Measurements from ENCODE around the gene ACAD11.
"Not testable (repeated sequence)": the region's sequence is repeated elsewhere in the genome, so short reads cannot be mapped to it uniquely, and the experiment has no call there.

Gene ACAD11

GRCh38 chr3:132660052-132660810 lies 622 bp upstream of the ACAD11 start, which contains the start of gene UBA5:
Gene UBA5, plus strand, starts transcription at chr3:132660329. Its CDS starts 209 bp downstream, at chr3:132660538.
- Mint-ChIP-seq H3K4me1 (peaks cover 28% of the 10 kb centered on the region), H3K27ac (peak within 1 kb of the TSS; percentile 95), H3K9me3 (no peaks in the 10 kb centered on the region), H3K27me3 (no peaks in the 10 kb centered on the region), H3K4me3 (peak within 1 kb of the TSS; percentile 97), H3K36me3 (peaks cover 2% of the 10 kb centered on the region)
- DNase-seq (ENCODE audit: low spot score in 2 of 2) (peak; percentile 46 to 67), ATAC-seq (ENCODE audit: low read depth) (peak; percentile 76)

DNA sequence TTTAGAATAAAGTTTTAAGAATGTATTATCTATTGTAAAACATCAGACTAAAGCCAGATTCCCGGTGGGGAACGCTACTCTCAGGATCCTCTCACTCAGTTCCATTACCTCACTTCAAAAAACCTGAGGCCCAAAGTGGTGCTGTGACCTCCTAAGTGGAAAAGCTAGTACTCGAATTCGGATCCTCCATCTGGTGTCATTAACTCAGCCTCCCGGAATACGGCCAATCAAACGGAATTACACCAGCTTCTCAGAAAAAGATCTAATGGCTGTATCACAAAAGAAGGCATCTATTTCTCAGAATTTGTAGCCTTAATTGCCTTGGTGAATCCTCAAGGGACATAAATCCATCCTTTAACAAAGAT lies 627 bp downstream of the ACAD11 start:
- DNase-seq (ENCODE audit: low spot score in 2 of 2) (no peak), ATAC-seq (ENCODE audit: low read depth) (no peak)
- H3K9me3 Mint-ChIP-seq = no peaks in the 10 kb centered on the region
- no peaks in the 10 kb centered on the region for H3K27me3 Mint-ChIP-seq
- H3K27ac Mint-ChIP-seq = peak overlapping the region; percentile 95
- peaks cover 2% of the 10 kb centered on the region for H3K36me3 Mint-ChIP-seq
- peaks cover 28% of the 10 kb centered on the region for H3K4me1 Mint-ChIP-seq
- peak overlapping the region; percentile 97 for H3K4me3 Mint-ChIP-seq

- Mint-ChIP-seq H3K36me3 (no peaks in the 10 kb centered on the region), H3K27ac (peak overlapping the region; percentile 95), H3K27me3 (no peaks in the 10 kb centered on the region), H3K4me1 (peaks cover 23% of the 10 kb centered on the region), H3K9me3 (no peaks in the 10 kb centered on the region), H3K4me3 (no peak overlapping the region)
- ATAC-seq (ENCODE audit: low read depth) = no peak
- DNase-seq (ENCODE audit: low spot score in 2 of 2) = no peak
These were observed 1.5 kb downstream of the ACAD11 start for GRCh38 chr3:132657869-132658747.

GRCh38 chr3:132655471-132655870 lies 4.1 kb downstream of the ACAD11 start:
- no peak overlapping the region for H3K4me3 Mint-ChIP-seq
- H3K27ac Mint-ChIP-seq = no peak overlapping the region
- ATAC-seq (ENCODE audit: low read depth) = no peak
- no peaks in the 10 kb centered on the region for H3K36me3 Mint-ChIP-seq
- H3K4me1 Mint-ChIP-seq = peaks cover 9% of the 10 kb centered on the region
- DNase-seq (ENCODE audit: low spot score in 2 of 2) = no peak
- no peaks in the 10 kb centered on the region for H3K27me3 Mint-ChIP-seq
- H3K9me3 Mint-ChIP-seq = no peaks in the 10 kb centered on the region

GRCh38 chr3:132654721-132655120 lies 4.9 kb downstream of the ACAD11 start:
- no peak for DNase-seq (ENCODE audit: low spot score in 2 of 2)
- H3K36me3 Mint-ChIP-seq = no peaks in the 10 kb centered on the region

GRCh38 chr3:132654190-132654589 lies 5.4 kb downstream of the ACAD11 start:
- H3K9me3 Mint-ChIP-seq = no peaks in the 10 kb centered on the region
- no peak for DNase-seq (ENCODE audit: low spot score in 2 of 2)
- no peak overlapping the region for H3K27ac Mint-ChIP-seq
- no peaks in the 10 kb centered on the region for H3K36me3 Mint-ChIP-seq
- no peak overlapping the region for H3K4me3 Mint-ChIP-seq
- no peak for ATAC-seq (ENCODE audit: low read depth)
- no peaks in the 10 kb centered on the region for H3K27me3 Mint-ChIP-seq
- H3K4me1 Mint-ChIP-seq = peaks cover 9% of the 10 kb centered on the region

More at GRCh38 chr3:132654721-132655120, 4.9 kb downstream of the ACAD11 start:
- ATAC-seq (ENCODE audit: low read depth) = no peak
- Mint-ChIP-seq H3K4me3 (no peak overlapping the region), H3K27ac (no peak overlapping the region), H3K27me3 (no peaks in the 10 kb centered on the region), H3K9me3 (no peaks in the 10 kb centered on the region), H3K4me1 (peaks cover 9% of the 10 kb centered on the region)

DNA sequence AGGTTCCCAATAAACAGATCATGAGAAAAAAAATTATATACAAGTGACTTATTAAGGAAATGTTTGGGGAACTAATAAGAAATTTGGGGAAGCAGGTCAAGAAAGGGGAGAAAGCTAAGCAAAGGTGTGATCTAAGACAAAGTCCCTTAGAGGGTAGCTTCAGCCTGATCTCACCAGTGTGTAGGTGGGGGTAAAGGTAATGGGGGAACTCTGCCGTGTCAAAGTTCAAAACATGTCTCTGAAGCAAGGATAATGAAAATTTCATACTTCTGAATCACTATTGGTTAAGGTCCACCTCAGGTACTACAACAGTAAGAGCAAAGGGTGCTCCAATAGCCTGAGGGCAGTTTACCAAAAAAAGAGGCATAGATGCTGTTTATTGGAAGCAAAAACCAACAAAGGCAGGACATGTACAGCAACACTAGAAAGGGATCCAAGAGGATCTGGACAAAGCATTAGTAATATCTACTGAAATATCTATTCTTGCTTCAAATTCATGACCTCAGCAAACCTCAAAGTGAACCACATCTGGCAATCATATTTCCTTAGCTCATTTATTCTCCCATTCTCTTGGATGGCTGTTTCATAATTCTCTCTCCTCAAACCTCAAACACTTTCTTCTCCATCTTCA lies 6.9 kb downstream of the ACAD11 start:
- Mint-ChIP-seq H3K4me1 (peaks cover 6% of the 10 kb centered on the region), H3K9me3 (no peaks in the 10 kb centered on the region), H3K4me3 (no peak overlapping the region), H3K27me3 (no peaks in the 10 kb centered on the region), H3K36me3 (no peaks in the 10 kb centered on the region), H3K27ac (no peak overlapping the region)
- DNase-seq (ENCODE audit: low spot score in 2 of 2) = no peak
- ATAC-seq (ENCODE audit: low read depth) = no peak

GRCh38 chr3:132650153-132650552 lies 9.5 kb downstream of the ACAD11 start:
- no peak overlapping the region for H3K27ac Mint-ChIP-seq
- DNase-seq (ENCODE audit: low spot score in 2 of 2) (no peak), ATAC-seq (ENCODE audit: low read depth) (peak; percentile 63)
- H3K4me3 Mint-ChIP-seq = no peak overlapping the region
- H3K4me1 Mint-ChIP-seq = peaks cover 9% of the 10 kb centered on the region
- H3K36me3 Mint-ChIP-seq = no peaks in the 10 kb centered on the region
- H3K9me3 Mint-ChIP-seq = no peaks in the 10 kb centered on the region
- no peaks in the 10 kb centered on the region for H3K27me3 Mint-ChIP-seq

DNA sequence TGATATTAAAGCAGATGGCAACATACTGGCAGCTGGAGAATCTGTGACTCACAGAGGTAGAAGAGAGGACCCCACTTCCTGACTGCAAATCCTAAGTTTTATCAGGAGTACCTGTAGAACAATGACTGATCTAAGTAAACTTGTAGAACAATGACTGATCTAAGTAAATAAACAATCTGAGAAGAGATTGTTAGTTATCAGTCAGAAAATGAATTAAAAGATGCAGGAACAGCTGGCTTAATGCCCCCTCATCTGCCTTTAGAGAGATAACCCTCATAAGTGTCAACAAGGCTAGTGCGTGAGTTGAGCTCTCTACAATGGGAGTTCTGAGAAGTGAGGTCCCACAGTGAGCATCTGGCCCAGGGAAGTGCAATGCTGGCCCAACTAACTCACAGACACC lies 14.6 kb downstream of the ACAD11 start:
- Mint-ChIP-seq H3K9me3 (peaks cover 2% of the 10 kb centered on the region), H3K27me3 (no peaks in the 10 kb centered on the region), H3K27ac (peak overlapping the region; percentile 53), H3K4me1 (peaks cover 13% of the 10 kb centered on the region), H3K4me3 (no peak overlapping the region), H3K36me3 (peaks cover 4% of the 10 kb centered on the region)
- DNase-seq (ENCODE audit: low spot score in 2 of 2) (no peak), ATAC-seq (ENCODE audit: low read depth) (no peak)

DNA sequence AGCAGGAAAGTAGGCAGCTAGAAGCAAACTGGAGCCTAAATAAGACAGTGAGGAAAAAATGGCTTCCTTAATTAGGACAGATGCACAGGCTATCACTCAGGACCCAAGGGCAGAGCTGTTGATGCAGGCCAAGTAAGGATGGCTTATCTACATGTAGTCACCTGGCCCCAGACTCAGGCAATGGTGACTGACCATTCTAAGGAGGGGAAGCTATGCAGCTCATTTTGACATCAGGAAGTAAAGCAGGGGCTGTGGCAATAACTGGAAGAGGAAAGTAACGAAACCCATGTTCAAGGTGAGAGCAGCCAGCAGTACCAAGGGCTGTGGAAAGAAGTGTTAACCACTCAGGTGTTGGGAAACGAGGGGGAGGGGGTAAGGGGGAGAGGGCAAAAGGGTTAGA lies 16.2 kb downstream of the ACAD11 start:
- peaks cover 11% of the 10 kb centered on the region for H3K36me3 Mint-ChIP-seq
- H3K4me3 Mint-ChIP-seq = no peak overlapping the region
- DNase-seq (ENCODE audit: low spot score in 2 of 2) (no peak), ATAC-seq (ENCODE audit: low read depth) (no peak)
- peak overlapping the region; percentile 12 for H3K27ac Mint-ChIP-seq
- no peaks in the 10 kb centered on the region for H3K27me3 Mint-ChIP-seq
- H3K9me3 Mint-ChIP-seq = peaks cover 2% of the 10 kb centered on the region
- H3K4me1 Mint-ChIP-seq = peaks cover 13% of the 10 kb centered on the region

DNA sequence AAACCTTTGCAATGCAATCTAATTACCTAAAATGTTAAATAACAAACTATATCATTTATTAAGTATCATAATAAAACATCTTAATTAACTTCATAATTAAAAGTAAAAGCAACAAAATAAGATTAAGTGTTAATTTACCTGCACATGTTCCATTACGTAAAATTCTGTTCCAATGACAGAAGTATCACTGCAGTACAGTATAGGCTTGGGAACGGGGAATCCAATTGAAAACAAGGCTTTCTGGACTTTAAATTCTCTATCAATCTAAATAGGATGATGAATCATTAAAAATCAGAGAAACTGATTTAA lies 17.1 kb downstream of the ACAD11 start:
- peaks cover 13% of the 10 kb centered on the region for H3K4me1 Mint-ChIP-seq

DNA sequence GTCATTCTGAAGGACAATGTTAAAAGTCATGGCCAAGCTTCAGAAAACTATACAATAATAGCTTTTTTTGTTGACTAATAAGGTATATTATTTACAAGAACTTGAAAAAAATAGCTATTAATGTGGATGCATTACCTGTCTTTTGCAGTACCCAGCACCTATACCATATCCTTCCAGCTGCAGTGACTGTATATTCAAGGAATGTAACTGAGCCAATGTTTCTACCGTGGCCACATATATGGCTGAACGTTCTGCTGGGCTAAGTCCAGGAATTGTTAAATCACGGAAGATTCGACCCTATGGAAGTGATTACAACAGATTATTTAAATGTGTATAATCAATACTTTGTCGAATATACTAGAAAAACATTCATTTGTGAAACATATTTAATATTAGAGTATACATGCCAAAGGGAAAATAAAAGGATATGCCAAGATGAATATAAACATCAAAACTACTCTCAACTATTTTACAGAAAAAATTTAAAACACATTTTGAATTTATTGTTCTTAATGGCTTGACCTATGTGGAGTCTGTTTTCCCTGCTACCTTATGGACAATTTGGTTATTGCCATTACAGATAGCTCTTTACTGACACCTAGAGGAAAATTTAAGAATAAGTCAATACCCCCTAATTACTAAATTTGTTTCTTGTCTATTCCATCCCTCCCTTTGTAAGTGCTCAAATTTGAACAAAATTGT lies 17.6 kb downstream of the ACAD11 start:
- Mint-ChIP-seq H3K36me3 (peaks cover 13% of the 10 kb centered on the region), H3K27ac (no peak overlapping the region), H3K4me3 (no peak overlapping the region), H3K27me3 (no peaks in the 10 kb centered on the region), H3K9me3 (peaks cover 2% of the 10 kb centered on the region), H3K4me1 (peaks cover 9% of the 10 kb centered on the region)
- peak; percentile 59 for ATAC-seq (ENCODE audit: low read depth)
- DNase-seq (ENCODE audit: low spot score in 2 of 2) = peak in 1 of 2 donors; percentile 10

More for the DNA sequence above, 17.1 kb downstream of the ACAD11 start:
- no peak for ATAC-seq (ENCODE audit: low read depth)
- no peak for DNase-seq (ENCODE audit: low spot score in 2 of 2)
- H3K9me3 Mint-ChIP-seq = peaks cover 2% of the 10 kb centered on the region
- peaks cover 11% of the 10 kb centered on the region for H3K36me3 Mint-ChIP-seq
- H3K27me3 Mint-ChIP-seq = no peaks in the 10 kb centered on the region
- H3K27ac Mint-ChIP-seq = no peak overlapping the region
- H3K4me3 Mint-ChIP-seq = no peak overlapping the region

GRCh38 chr3:132641427-132641826 lies 18.2 kb downstream of the ACAD11 start:
- H3K36me3 Mint-ChIP-seq = peaks cover 16% of the 10 kb centered on the region
- not testable (repeated sequence) for DNase-seq (ENCODE audit: low spot score in 2 of 2); H3K9me3 Mint-ChIP-seq; H3K4me3 Mint-ChIP-seq; H3K27me3 Mint-ChIP-seq; H3K4me1 Mint-ChIP-seq; H3K27ac Mint-ChIP-seq; ATAC-seq (ENCODE audit: low read depth)
